ENCODE results near the gene SCUBE1. TPM values are rescaled to one million over a fixed set of nuclear protein-coding genes. Genes with fewer than 3 reads are reported as not detected.

Gene SCUBE1
- polyA plus RNA-seq, 1 of the 3 experiments (the other 2 are of a cell fraction), result 0.56 TPM

- Histone ChIP-seq H3K9me3 (no peaks in the 10 kb centered on the region), H3K27me3 (ENCODE audit: insufficient read depth) (no peaks in the 10 kb centered on the region), H4K20me1 (ENCODE audit: insufficient read depth) (no peaks in the 10 kb centered on the region), H3K4me2 (no peak overlapping the region), H3K36me3 (replicated peaks in 1 of 2; ENCODE audit: control insufficient read depth in 1 of 2, insufficient read depth in 2 of 2, low read length in 1 of 2) (no peaks in the 10 kb centered on the region), H3F3A (replicated peaks; ENCODE audit: insufficient read depth) (no peaks in the 10 kb centered on the region), H3K4me3 (ENCODE audit: low read depth in 2 of 2, low read length in 1 of 2) (no peak overlapping the region), H3K9me2 (no peaks in the 10 kb centered on the region), H2AFZ (ENCODE audit: low read depth) (no peak overlapping the region), H3K27ac (ENCODE audit: low read depth in 2 of 2, low read length in 1 of 2) (no peak overlapping the region), H3K9ac (no peak overlapping the region), H3K79me2 (ENCODE audit: insufficient read depth) (no peaks in the 10 kb centered on the region), H3K4me1 (ENCODE audit: control insufficient read depth in 1 of 2, insufficient read depth in 2 of 2, low read depth in 1 of 2, low read length in 1 of 2) (peaks cover 0 to 4% of the 10 kb centered on the region in 2 experiments; a peak in 1 of 4 replicates)
- DNase-seq, result no peak
- no peak for TF ChIP-seq USF2 (IDR thresholded peaks at IDR 0.05; ENCODE audit: borderline replicate concordance, low read depth, low read length)
- 35% methylated on average over 2 of the region's 2 CpGs for WGBS (ENCODE audit: low lambda C conversion rate)
- CTCF ChIA-PET, result interaction anchor here (1.4 to 1.6 kb wide), 2 partner anchors 12 to 60 kb away, joined by 3 to 13 read pairs; no protein-coding TSS in a partner anchor
- POLR2A ChIA-PET, result no interaction called here
Measured at GRCh38 chr22:43333978-43334377, 9.2 kb downstream of the SCUBE1 start.

GRCh38 chr22:43333156-43333555 lies 10.0 kb downstream of the SCUBE1 start:
- Histone ChIP-seq H3K4me3 (ENCODE audit: low read depth in 2 of 2, low read length in 1 of 2) (no peak overlapping the region), H4K20me1 (ENCODE audit: insufficient read depth) (no peaks in the 10 kb centered on the region), H3K4me2 (no peak overlapping the region), H3F3A (replicated peaks; ENCODE audit: insufficient read depth) (no peaks in the 10 kb centered on the region), H2AFZ (ENCODE audit: low read depth) (no peak overlapping the region), H3K9ac (no peak overlapping the region), H3K9me2 (no peaks in the 10 kb centered on the region), H3K4me1 (ENCODE audit: control insufficient read depth in 1 of 2, insufficient read depth in 2 of 2, low read depth in 1 of 2, low read length in 1 of 2) (peaks cover 0 to 4% of the 10 kb centered on the region in 2 experiments; a peak in 1 of 4 replicates), H3K36me3 (replicated peaks in 1 of 2; ENCODE audit: control insufficient read depth in 1 of 2, insufficient read depth in 2 of 2, low read length in 1 of 2) (no peaks in the 10 kb centered on the region), H3K9me3 (no peaks in the 10 kb centered on the region), H3K27me3 (ENCODE audit: insufficient read depth) (no peaks in the 10 kb centered on the region), H3K79me2 (ENCODE audit: insufficient read depth) (no peaks in the 10 kb centered on the region), H3K27ac (ENCODE audit: low read depth in 2 of 2, low read length in 1 of 2) (no peak overlapping the region)
- CTCF ChIA-PET, result interaction anchor here (1.0 kb wide), 1 partner anchor 13 kb away, joined by 4 read pairs; no protein-coding TSS in a partner anchor
- no peak for DNase-seq
- 89% methylated on average over 3 of the region's 5 CpGs for WGBS (ENCODE audit: low lambda C conversion rate)
- TF ChIP-seq IRF3 (IDR thresholded peaks at IDR 0.05; ENCODE audit: low read depth, low read length) (no peak), PBX3 (IDR thresholded peaks at IDR 0.05) (no peak), RCOR1 (IDR thresholded peaks at IDR 0.05; ENCODE audit: low read length) (no peak), USF1 (IDR thresholded peaks at IDR 0.05; ENCODE audit: borderline replicate concordance, low read depth) (no peak), MEF2A (IDR thresholded peaks at IDR 0.05; ENCODE audit: borderline replicate concordance, low read depth) (no peak), FOXM1 (IDR thresholded peaks at IDR 0.05; ENCODE audit: low read depth) (no peak), JUND (IDR thresholded peaks at IDR 0.05) (no peak), GATA2 (CRISPR knock-in tag; IDR thresholded peaks at IDR 0.05) (no peak), YY1 (IDR thresholded peaks at IDR 0.05; ENCODE audit: low read depth) (no peak), POLR2AphosphoS5 (IDR thresholded peaks at IDR 0.05; ENCODE audit: low read depth, low read length) (no peak), ELF1 (IDR thresholded peaks at IDR 0.05) (no peak), NFIC (IDR thresholded peaks at IDR 0.05; ENCODE audit: borderline replicate concordance) (no peak), FOSL2 (IDR thresholded peaks at IDR 0.05; ENCODE audit: borderline replicate concordance, low read depth) (no peak), TEAD4 (IDR thresholded peaks at IDR 0.05; ENCODE audit: borderline replicate concordance, insufficient read depth) (no peak), CHD2 (IDR thresholded peaks at IDR 0.05; ENCODE audit: low read length, partially characterized antibody) (no peak), SIN3A (IDR thresholded peaks at IDR 0.05; ENCODE audit: borderline replicate concordance, low read depth, low read length) (no peak), SMC3 (IDR thresholded peaks at IDR 0.05; ENCODE audit: low read depth, low read length) (no peak), EZH2phosphoT487 (IDR thresholded peaks at IDR 0.05; ENCODE audit: borderline replicate concordance, low read depth) (no peak), FOXJ3 (CRISPR knock-in tag; IDR thresholded peaks at IDR 0.05) (no peak), TAF1 (IDR thresholded peaks at IDR 0.05; ENCODE audit: borderline replicate concordance, low read depth, low read length) (no peak)
- POLR2A ChIA-PET, result no interaction called here

Measured in SK-N-SH (cell line).